Measurements from ENCODE around the gene CENPP.

Gene CENPP

DNA sequence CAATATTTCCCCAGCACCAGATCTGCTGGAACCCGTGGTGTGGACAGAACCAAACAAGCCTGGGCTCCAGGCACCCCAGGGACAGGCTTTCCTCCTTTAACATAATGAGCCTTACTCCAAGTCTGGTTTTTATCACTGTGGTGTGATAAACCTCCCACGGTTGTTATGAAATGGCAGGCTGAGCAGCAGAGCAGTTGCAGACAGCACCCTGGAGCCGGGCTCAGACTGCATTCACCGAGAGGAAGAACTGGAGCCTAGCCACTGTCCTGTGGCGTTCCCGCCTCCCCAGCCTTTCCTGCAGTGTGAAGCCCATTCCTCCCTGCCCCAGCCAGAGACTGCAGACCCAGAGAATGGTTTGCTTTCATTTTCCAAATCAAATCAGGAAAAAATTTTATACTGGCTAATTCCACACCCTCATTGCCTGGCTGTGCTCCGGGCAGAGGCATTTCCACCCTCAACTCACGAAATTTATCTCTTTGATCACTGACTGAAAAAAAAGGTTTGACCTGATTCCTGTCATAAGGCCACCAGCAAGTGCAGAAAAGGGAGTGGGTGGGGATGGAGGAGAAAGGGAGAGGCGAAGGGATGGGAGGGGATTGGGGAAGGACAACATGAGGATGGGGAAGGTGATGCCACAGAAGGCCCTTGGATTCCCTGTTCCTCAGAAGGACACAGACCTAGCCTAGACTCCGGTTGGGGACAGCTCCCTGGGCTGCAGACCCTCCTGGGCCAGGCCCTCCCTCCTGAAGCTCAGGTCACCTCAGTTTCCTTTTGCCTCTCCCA is 325.3 kb downstream of the CENPP start:
- Mint-ChIP-seq H3K27me3 (no peaks in the 10 kb centered on the region), H3K9me3 (peaks cover 8% of the 10 kb centered on the region), H3K4me1 (no peaks in the 10 kb centered on the region), H3K4me3 (no peak overlapping the region), H3K27ac (no peak overlapping the region), H3K36me3 (ENCODE audit: low read depth) (peaks cover 39% of the 10 kb centered on the region)
- DNase-seq (no peak), ATAC-seq (no peak)

DNA sequence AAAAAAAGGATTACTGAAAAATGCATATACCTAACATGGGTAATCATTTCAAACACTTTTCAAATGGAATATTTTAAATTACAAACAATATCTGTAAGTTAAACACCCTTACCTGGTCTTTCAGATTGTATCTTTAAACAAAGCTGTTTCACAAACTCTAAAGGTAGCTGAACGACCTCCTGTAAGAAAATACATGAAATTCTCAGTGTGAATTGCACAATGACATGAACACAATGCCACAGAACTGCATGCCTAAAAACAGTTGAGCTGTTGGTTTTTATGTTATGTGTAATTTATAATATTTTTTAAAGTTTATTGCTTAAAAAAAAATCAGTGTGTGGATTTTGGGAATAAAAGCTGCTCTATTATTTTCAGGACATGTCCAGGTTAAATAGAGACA is 326.7 kb downstream of the CENPP start:
- Mint-ChIP-seq H3K36me3 (ENCODE audit: low read depth) (peaks cover 31% of the 10 kb centered on the region), H3K4me1 (no peaks in the 10 kb centered on the region), H3K4me3 (no peak overlapping the region), H3K27me3 (no peaks in the 10 kb centered on the region), H3K9me3 (peaks cover under 1% of the 10 kb centered on the region), H3K27ac (no peak overlapping the region)
- DNase-seq (no peak), ATAC-seq (no peak)

DNA sequence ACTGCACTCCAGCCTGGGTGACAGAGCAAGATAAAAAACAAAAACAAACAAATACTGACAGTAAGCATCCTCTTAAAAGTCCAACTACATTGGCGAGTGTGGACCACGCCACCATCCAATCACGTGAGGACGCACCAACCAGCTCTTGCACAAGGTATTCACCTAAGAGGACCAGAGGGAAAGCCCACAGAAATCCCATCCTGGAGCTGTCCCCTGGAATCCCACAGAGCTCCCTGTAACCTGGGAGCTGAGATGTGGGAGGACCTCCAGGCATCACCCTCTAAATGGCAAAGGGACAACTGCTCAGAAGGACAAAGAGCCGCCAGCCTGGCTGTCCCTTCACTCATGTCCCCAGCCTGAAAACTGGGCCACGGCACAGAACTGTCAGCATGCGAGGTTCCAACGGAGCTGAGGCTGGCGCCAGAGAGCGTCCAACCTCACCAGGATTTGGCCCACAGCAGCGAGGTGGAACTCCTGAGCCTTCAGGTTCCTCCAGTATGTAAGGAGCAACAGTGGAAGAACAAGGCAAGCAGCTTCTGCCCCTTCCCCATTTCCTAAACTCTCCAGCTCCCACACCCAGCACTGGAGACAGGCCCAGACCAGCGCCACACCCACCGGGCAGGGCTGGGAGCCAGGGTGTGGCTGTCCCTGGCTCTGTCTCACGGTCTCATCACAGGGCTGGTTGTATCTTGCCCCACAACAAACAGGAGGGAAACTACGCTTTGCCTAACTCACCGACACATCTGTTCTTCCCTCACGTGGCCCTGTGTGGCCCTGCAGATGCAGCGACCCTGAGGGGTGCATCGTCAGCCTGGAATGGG is 328.9 kb downstream of the CENPP start:
- ATAC-seq = no peak
- Mint-ChIP-seq H3K36me3 (ENCODE audit: low read depth) (peaks cover 21% of the 10 kb centered on the region), H3K4me3 (no peak overlapping the region)

DNA sequence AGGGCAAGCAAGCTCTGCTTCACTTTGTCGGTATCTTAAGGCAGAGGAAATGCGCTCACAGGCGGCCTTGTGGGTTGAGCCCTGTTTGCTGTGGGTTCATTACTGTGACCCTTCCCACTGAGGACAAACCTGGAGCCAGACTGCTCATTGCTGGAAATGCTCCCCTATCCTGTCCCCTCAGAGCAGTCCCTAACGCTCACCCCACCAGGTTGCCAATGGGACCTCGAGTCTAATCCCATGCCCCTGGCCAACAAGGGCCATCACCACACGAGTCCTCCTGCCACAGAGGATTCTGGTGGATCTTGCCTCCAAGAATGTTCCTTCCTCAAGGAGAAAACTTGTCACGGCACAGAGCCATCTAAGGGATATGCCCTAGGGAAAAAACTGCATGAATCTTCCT is 329.6 kb downstream of the CENPP start:
- no peaks in the 10 kb centered on the region for H3K27me3 Mint-ChIP-seq
- peaks cover 19% of the 10 kb centered on the region for H3K36me3 Mint-ChIP-seq (ENCODE audit: low read depth)
- H3K27ac Mint-ChIP-seq = no peak overlapping the region
- no peak for DNase-seq
- H3K4me1 Mint-ChIP-seq = peaks cover 3% of the 10 kb centered on the region
- H3K4me3 Mint-ChIP-seq = no peak overlapping the region
- ATAC-seq = no peak
- H3K9me3 Mint-ChIP-seq = no peaks in the 10 kb centered on the region

More for the DNA sequence above, 328.9 kb downstream of the CENPP start:
- no peaks in the 10 kb centered on the region for H3K27me3 Mint-ChIP-seq
- no peak overlapping the region for H3K27ac Mint-ChIP-seq
- no peak for DNase-seq
- H3K4me1 Mint-ChIP-seq = peaks cover 3% of the 10 kb centered on the region
- no peaks in the 10 kb centered on the region for H3K9me3 Mint-ChIP-seq

DNA sequence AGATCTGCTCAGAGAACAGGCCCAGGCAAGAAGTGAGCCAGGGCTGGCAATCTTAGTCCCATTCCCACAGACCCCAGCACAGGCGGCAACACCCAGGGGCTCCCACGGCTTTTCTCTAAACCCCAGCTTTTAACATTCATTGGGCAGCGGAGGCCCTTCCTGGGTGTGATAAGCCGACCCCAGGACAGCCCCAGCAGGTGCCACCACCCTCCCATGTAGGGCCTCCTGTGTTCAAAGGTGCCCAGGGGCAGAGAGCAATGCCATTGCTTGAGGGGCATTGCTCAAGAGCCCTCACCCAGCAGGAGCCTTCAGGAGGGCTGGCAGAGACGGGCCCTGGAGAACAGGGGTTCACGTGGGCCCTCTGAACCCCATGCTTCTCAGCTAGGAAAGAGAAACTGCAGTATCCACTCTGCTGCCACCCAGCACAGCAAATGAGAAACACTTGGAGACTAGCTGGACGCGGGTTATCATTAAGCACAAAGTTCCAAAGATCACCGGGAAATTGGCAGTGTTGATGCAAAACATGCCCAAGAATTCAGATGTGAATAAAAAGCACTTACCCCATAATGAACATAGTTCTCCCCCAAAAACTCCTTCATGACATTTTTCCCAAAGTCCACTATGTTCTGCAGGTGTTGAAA is 330.3 kb downstream of the CENPP start:
- Mint-ChIP-seq H3K9me3 (no peaks in the 10 kb centered on the region), H3K36me3 (ENCODE audit: low read depth) (peaks cover 18% of the 10 kb centered on the region), H3K27me3 (no peaks in the 10 kb centered on the region), H3K27ac (no peak overlapping the region), H3K4me1 (peaks cover 3% of the 10 kb centered on the region), H3K4me3 (no peak overlapping the region)
- ATAC-seq = no peak
- DNase-seq = no peak

DNA sequence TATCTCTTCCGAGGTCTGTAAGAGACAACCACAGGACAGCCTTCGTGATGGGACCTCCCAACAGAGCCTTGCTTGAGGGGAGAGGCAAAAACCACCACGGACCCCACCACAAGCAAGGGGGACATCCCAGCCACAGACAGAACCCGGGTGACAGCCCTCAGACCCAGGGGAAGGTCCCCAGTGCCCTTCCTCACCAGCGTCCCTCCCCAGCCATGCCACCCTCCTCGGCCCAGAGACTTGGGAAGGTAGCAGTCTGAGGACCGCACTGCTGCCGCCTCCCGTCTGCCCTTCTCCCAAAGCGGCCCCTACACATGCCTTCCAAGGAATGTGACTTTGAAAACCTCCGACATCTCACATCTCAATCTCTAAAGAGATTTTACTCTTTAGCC is 330.8 kb downstream of the CENPP start:
- peaks cover 5% of the 10 kb centered on the region for H3K4me1 Mint-ChIP-seq
- DNase-seq = no peak
- no peak overlapping the region for H3K4me3 Mint-ChIP-seq
- no peaks in the 10 kb centered on the region for H3K27me3 Mint-ChIP-seq
- no peak overlapping the region for H3K27ac Mint-ChIP-seq
- ATAC-seq = no peak
- H3K36me3 Mint-ChIP-seq (ENCODE audit: low read depth) = peaks cover 16% of the 10 kb centered on the region
- H3K9me3 Mint-ChIP-seq = no peaks in the 10 kb centered on the region

DNA sequence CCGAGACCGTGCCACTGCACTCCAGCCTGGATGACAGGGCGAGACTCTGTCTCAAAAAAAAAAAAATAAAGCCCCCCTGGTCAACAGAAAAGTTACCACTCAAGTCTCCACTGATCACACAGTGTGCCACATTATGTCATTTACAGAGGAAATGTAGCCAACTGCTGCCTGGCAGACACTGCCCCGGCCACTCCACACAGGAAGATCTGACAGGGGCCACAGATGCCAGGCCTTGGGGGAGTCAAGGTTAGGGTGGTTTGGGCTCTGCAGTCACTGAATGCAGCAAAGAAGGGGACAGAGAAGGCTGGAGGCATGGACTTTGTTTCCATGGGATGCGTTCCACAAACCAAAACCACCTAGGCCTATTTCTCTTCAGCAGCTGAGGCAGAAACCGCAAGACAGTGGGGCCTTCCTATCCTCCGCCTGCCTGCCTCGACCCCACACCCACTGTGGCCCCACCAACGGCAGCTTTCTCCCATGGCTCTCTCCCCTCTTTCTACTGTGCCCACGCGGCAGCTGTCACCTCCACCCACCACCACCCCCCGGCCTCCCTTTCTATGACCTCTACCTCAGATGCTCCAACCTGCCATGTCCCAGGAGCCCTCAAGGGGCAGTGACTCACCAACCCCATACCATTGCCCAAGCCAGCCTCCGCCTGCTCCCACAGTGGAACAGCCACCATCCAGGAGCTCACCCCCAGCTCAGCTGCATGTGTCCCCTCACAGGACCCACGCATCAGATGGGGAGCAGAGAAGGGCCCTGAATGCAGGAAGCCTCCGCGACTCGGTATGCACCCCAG is 331.7 kb downstream of the CENPP start:
- DNase-seq (no peak), ATAC-seq (peak; percentile 60)
- Mint-ChIP-seq H3K4me3 (no peak overlapping the region), H3K9me3 (no peaks in the 10 kb centered on the region), H3K4me1 (peaks cover 8% of the 10 kb centered on the region), H3K36me3 (ENCODE audit: low read depth) (peaks cover 19% of the 10 kb centered on the region), H3K27me3 (no peaks in the 10 kb centered on the region), H3K27ac (no peak overlapping the region)

DNA sequence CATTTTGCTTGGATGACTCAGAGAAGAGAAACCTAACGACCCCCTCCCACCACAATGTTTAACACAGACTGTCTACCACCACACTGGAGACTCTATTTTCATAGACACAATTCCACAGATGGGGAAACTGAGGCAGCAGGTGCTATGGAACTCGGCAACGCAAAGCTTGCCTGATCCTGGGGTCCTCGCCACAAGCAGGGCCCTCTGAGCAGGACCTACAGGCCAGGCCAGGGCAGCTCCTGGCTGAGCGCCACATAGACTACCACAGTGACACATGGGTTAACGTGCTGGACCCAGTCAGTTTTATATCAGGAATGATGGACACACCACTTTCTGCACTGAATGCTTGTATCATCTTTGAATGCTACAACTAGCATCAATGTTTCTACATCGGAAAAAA is 332.4 kb downstream of the CENPP start:
- Mint-ChIP-seq H3K4me1 (peaks cover 8% of the 10 kb centered on the region), H3K27me3 (no peaks in the 10 kb centered on the region), H3K27ac (no peak overlapping the region), H3K9me3 (no peaks in the 10 kb centered on the region), H3K4me3 (no peak overlapping the region), H3K36me3 (ENCODE audit: low read depth) (peaks cover 18% of the 10 kb centered on the region)
- DNase-seq = no peak
- ATAC-seq = no peak

DNA sequence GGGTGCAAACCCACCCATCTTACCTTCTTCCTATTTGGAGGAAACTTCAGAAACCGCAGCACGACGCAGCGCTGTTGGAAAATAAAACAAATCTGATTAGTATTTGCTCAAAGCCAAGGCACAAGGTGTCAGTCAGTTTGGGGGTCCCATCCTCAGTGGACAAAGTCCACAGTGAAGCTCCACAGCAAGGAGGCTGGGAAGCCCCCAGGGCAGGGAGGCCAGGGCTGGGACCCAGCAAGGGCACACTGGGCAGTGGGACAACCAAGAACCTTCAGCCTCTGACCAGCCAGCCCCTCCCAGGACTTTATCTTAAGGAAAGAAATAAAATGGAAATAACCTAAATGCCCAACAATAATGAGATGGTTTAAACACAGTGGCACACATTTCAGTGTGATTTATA is 332.9 kb downstream of the CENPP start:
- peaks cover 18% of the 10 kb centered on the region for H3K36me3 Mint-ChIP-seq (ENCODE audit: low read depth)
- DNase-seq = no peak
- ATAC-seq = no peak

DNA sequence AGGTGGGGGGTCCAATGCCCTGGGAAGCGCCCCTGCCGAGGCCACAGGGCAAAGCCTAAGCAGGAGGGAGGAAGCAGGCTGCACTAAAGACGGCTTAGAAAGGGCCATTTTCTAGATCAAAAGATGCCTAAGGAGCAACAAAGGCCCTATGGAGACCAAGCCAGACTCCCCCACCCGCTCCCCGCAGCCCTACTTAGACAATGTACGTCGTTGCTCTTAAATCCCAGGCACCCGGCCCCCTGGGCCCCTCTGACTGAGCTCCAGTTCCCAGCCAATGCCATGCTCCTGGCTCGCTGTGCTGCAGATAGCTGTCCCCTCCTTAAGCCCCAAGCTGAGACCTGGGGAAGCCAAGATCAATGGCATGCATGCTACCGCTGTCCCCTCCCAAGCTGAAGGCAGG is 333.8 kb downstream of the CENPP start:
- Mint-ChIP-seq H3K27me3 (no peaks in the 10 kb centered on the region), H3K27ac (no peak overlapping the region), H3K4me3 (no peak overlapping the region), H3K9me3 (no peaks in the 10 kb centered on the region), H3K4me1 (peaks cover 17% of the 10 kb centered on the region), H3K36me3 (ENCODE audit: low read depth) (peaks cover 18% of the 10 kb centered on the region)
- ATAC-seq = no peak
- no peak for DNase-seq

More for the DNA sequence above, 332.9 kb downstream of the CENPP start:
- Mint-ChIP-seq H3K27me3 (no peaks in the 10 kb centered on the region), H3K4me1 (peaks cover 10% of the 10 kb centered on the region), H3K4me3 (no peak overlapping the region), H3K9me3 (no peaks in the 10 kb centered on the region), H3K27ac (no peak overlapping the region)

DNA sequence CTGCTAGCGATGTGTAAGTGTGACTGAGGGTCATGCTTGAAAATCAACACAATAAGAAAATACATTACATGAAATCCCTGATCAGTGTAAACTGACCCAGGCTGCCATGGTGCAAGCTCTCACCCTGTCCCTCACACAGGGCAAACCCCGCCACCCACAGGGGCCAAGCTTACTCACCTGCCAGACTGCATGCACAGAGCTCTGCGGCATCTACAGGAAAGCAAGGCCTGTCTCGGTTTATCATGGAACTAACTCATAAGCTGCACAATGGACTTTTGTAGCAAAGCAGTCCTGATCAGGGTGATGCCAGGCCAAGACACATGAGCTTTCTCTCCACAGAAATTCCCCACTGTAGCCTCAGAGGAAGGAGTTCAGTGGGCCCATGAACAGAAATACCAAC is 334.5 kb downstream of the CENPP start:
- ATAC-seq (no peak), DNase-seq (no peak)
- Mint-ChIP-seq H3K4me3 (no peak overlapping the region), H3K27me3 (no peaks in the 10 kb centered on the region), H3K4me1 (peaks cover 23% of the 10 kb centered on the region), H3K36me3 (ENCODE audit: low read depth) (peaks cover 22% of the 10 kb centered on the region), H3K27ac (no peak overlapping the region), H3K9me3 (no peaks in the 10 kb centered on the region)

DNA sequence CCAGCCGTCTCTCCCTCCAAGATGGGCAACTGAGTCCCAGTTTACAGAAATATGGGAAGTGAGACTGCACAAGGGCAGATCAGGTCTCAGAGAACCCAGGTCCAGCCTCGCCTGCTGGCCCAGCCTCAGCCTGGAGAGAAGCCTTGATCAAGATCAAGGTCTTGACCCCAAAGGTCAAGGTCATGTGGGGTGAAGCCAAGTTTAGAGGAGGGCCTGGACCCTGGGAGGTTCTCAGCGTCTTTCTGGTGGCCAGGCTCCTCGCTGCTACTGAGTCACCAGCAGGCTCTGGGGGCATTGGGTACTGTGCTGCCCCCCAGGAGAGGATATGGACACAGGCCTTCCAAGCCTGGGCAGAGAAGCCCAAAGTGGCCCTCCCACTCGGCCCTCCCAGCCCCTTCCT is 335.4 kb downstream of the CENPP start:
- no peak for DNase-seq
- H3K27me3 Mint-ChIP-seq = no peaks in the 10 kb centered on the region
- no peak overlapping the region for H3K27ac Mint-ChIP-seq
- H3K36me3 Mint-ChIP-seq (ENCODE audit: low read depth) = peaks cover 16% of the 10 kb centered on the region
- peaks cover 28% of the 10 kb centered on the region for H3K4me1 Mint-ChIP-seq
- no peaks in the 10 kb centered on the region for H3K9me3 Mint-ChIP-seq
- no peak for ATAC-seq
- H3K4me3 Mint-ChIP-seq = no peak overlapping the region

DNA sequence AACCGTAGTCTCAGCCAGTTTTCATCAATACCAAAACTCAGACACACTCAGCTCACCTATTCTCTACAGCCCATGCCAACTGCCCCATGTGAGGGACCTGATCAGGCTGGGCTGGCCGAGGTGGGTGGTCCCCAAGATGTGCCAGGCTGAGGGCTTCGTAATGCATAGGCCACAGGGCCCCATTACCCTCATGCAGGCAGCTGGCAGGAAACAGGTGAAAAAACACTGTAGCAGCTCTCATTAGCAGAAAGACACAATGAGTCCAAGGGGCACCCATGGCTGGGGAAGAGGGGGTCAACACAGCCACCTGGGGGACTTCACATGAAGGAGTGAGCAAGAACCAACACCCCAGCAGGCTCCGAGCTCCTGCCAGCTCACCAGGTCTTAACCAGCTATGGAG is 336.0 kb downstream of the CENPP start:
- peaks cover 30% of the 10 kb centered on the region for H3K4me1 Mint-ChIP-seq
- no peak overlapping the region for H3K27ac Mint-ChIP-seq
- DNase-seq = no peak
- H3K27me3 Mint-ChIP-seq = no peaks in the 10 kb centered on the region
- H3K36me3 Mint-ChIP-seq (ENCODE audit: low read depth) = peaks cover 13% of the 10 kb centered on the region
- ATAC-seq = no peak
- no peaks in the 10 kb centered on the region for H3K9me3 Mint-ChIP-seq
- no peak overlapping the region for H3K4me3 Mint-ChIP-seq

DNA sequence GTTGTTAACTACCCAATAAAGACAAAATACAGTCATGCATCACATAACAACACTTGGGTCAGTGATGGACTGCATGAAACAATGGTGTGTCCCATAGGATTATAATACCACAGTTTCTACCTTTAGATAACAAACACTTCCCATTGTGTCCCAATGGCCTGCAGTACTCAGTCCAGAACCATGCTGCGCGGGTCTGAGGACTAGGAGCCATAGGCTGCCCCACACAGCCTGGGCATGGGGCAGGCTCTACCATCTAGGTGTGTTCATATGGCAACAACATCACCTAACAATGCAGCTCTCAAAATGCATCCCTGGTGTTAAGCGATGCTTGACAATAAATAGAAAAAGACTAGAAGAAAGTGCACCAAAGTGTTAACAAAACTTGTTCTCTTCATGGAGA is 337.4 kb downstream of the CENPP start:
- peaks cover 40% of the 10 kb centered on the region for H3K4me1 Mint-ChIP-seq
- H3K4me3 Mint-ChIP-seq = no peak overlapping the region
- H3K27me3 Mint-ChIP-seq = no peaks in the 10 kb centered on the region
- ATAC-seq = no peak
- H3K9me3 Mint-ChIP-seq = no peaks in the 10 kb centered on the region
- H3K27ac Mint-ChIP-seq = no peak overlapping the region
- DNase-seq = no peak
- peaks cover 16% of the 10 kb centered on the region for H3K36me3 Mint-ChIP-seq (ENCODE audit: low read depth)
